Keratinocyte (primary cell): ENCODE results near the gene CCDC71L. TPM values are rescaled to one million over a fixed set of nuclear protein-coding genes. Genes with fewer than 3 reads are reported as not detected.

Experiments
- DNase-seq: peaks from one replicate; pipeline ENCODE4 v3.0.0-alpha.2; 2011; ENCODE audit warnings: low read depth, missing footprints, low spot score
- FAIRE-seq: peaks from 2 replicates; lab custom pipeline; 2011; peaks lifted over from hg19 to GRCh38; lab: Jason Lieb, UNC
- H2AFZ ChIP-seq: 2 replicates; pipeline ENCODE4 v1.6.0; 2012; ENCODE audit warnings: low read length, control low read depth, inconsistent platforms; ENCODE audit not compliant: control insufficient read depth
- H3K27ac ChIP-seq: 2 replicates; pipeline ENCODE4 v1.5.1; 2011; ENCODE audit warnings: low read length; ENCODE audit not compliant: control insufficient read depth, insufficient read depth
- H3K27me3 ChIP-seq: 3 replicates; pipeline ENCODE4 v1.6.0; 2011; ENCODE audit warnings: low read length; ENCODE audit not compliant: control insufficient read depth, insufficient read depth; ENCODE audit errors: extremely low read depth
- H3K36me3 ChIP-seq, 2 experiments: 2 replicates in 1 of 2; 3 replicates in 1 of 2; pipeline ENCODE4 v1.5.1; 2011; ENCODE audit warnings: low read length in 2 of 2, mild to moderate bottlenecking in 1 of 2; ENCODE audit not compliant: control insufficient read depth in 2 of 2, insufficient read depth in 2 of 2; ENCODE audit errors: extremely low read depth in 1 of 2
- H3K4me1 ChIP-seq: 3 replicates; pipeline ENCODE4 v1.5.1; 2011; ENCODE audit warnings: low read length; ENCODE audit not compliant: control insufficient read depth, insufficient read depth; ENCODE audit errors: extremely low read depth
- H3K4me2 ChIP-seq: 3 replicates; pipeline ENCODE4 v1.6.0; 2011; ENCODE audit warnings: low read depth, low read length; ENCODE audit not compliant: control insufficient read depth, insufficient read depth; ENCODE audit errors: extremely low read depth
- H3K4me3 ChIP-seq, 3 experiments: fragments of 200-600 bp in 1 of 3; sonication (generic) in 1 of 3; 2 replicates in 2 of 3; 3 replicates in 1 of 3; pipeline ENCODE4 v1.5.1; 2011 to 2016; ENCODE audit warnings: low read length in 3 of 3, mild to moderate bottlenecking in 3 of 3, control low read depth in 2 of 3, inconsistent platforms in 1 of 3, low read depth in 1 of 3, mixed read lengths in 1 of 3, mixed run types in 1 of 3, moderate library complexity in 1 of 3; ENCODE audit not compliant: control insufficient read depth in 2 of 3, insufficient read depth in 2 of 3; ENCODE audit errors: extremely low read depth in 1 of 3
- H3K79me2 ChIP-seq: 2 replicates; pipeline ENCODE4 v1.6.0; 2012; ENCODE audit warnings: low read length; ENCODE audit not compliant: control insufficient read depth, insufficient read depth
- H3K9ac ChIP-seq: 3 replicates; pipeline ENCODE4 v1.6.0; 2011; ENCODE audit warnings: low read length; ENCODE audit not compliant: control insufficient read depth, insufficient read depth; ENCODE audit errors: extremely low read depth
- H3K9me1 ChIP-seq: 3 replicates; pipeline ENCODE4 v1.6.0; 2011; ENCODE audit warnings: low read length; ENCODE audit not compliant: control insufficient read depth, insufficient read depth; ENCODE audit errors: extremely low read depth
- H3K9me3 ChIP-seq: 2 replicates; pipeline ENCODE4 v1.5.1; 2012; ENCODE audit warnings: low read depth, low read length; ENCODE audit not compliant: control insufficient read depth
- H4K20me1 ChIP-seq: 3 replicates; pipeline ENCODE4 v1.6.0; 2011; ENCODE audit warnings: low read length; ENCODE audit not compliant: control insufficient read depth, insufficient read depth; ENCODE audit errors: extremely low read depth
- EZH2 ChIP-seq: IDR thresholded peaks from one replicate; pipeline ENCODE4 v1.6.1; 2012; ENCODE audit warnings: inconsistent platforms, mild to moderate bottlenecking, low read length, moderate library complexity
- dilution Hi-C: fragments of 300-500 bp; cut with MboI; formaldehyde crosslinking; loops from one replicate; pipeline ENCODE4 v1.7.0; 2020; ENCODE audit warnings: low sequenced_read_pairs; ENCODE audit not compliant: extremely low pct_ligation_motif_present
- polyA plus RNA-seq, 5 experiments: library from polyadenylated mRNA; depleted of rRNA in 3 of 5; stranded (reverse) in 3 of 5; stranded (forward) in 1 of 5; unstranded in 1 of 5; fragments of >200 nt; gene quantifications; 1 replicate in 1 of 5; 2 replicates in 3 of 5; 3 replicates in 1 of 5; pipeline versions ENCODE4 v1.2.1 to v1.2.3, GENCODE V29; 2011 to 2012; ENCODE audit warnings: missing spikeins in 2 of 5, low read depth in 1 of 5, low replicate concordance in 1 of 5
- TF ChIP-seq, protein P1 (sequence below), 3 experiments: IDR thresholded peaks in 1 of 3; conservative IDR thresholded peaks in 1 of 3; optimal IDR thresholded peaks in 1 of 3; 2 replicates in 2 of 3; 3 replicates in 1 of 3; pipeline versions ENCODE3 to v1.5.1; 2011; ENCODE audit warnings: low read length in 3 of 3, mild to moderate bottlenecking in 3 of 3, moderate library complexity in 2 of 3, control low read depth in 1 of 3, inconsistent platforms in 1 of 3; ENCODE audit not compliant: insufficient read depth in 2 of 3; ENCODE audit errors: extremely low read depth in 1 of 3

The CCDC71L gene
- polyA plus RNA-seq, 1 donor (not counting 4 experiments of a cell fraction or from before 2014, with no cell fraction given) = 10.6 TPM

- Histone ChIP-seq H3K4me2 (no peak overlapping the region), H3K27me3 (no peaks in the 10 kb centered on the region), H2AFZ (no peak overlapping the region), H3K36me3 (no peaks in the 10 kb centered on the region), H3K9ac (no peak overlapping the region), H3K9me3 (no peaks in the 10 kb centered on the region), H4K20me1 (no peaks in the 10 kb centered on the region), H3K79me2 (no peaks in the 10 kb centered on the region), H3K4me1 (no peaks in the 10 kb centered on the region), H3K27ac (no peak overlapping the region), H3K9me1 (no peaks in the 10 kb centered on the region), H3K4me3 (no peak overlapping the region)
- dilution Hi-C loops = no loop called here
- TF ChIP-seq, protein P1, sequence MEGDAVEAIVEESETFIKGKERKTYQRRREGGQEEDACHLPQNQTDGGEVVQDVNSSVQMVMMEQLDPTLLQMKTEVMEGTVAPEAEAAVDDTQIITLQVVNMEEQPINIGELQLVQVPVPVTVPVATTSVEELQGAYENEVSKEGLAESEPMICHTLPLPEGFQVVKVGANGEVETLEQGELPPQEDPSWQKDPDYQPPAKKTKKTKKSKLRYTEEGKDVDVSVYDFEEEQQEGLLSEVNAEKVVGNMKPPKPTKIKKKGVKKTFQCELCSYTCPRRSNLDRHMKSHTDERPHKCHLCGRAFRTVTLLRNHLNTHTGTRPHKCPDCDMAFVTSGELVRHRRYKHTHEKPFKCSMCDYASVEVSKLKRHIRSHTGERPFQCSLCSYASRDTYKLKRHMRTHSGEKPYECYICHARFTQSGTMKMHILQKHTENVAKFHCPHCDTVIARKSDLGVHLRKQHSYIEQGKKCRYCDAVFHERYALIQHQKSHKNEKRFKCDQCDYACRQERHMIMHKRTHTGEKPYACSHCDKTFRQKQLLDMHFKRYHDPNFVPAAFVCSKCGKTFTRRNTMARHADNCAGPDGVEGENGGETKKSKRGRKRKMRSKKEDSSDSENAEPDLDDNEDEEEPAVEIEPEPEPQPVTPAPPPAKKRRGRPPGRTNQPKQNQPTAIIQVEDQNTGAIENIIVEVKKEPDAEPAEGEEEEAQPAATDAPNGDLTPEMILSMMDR (optimal IDR thresholded peaks at IDR 0.05 in 1 of 3, IDR thresholded peaks at IDR 0.05 in 1 of 3, conservative IDR thresholded peaks at IDR 0.05 in 1 of 3; ENCODE audit: extremely low read depth in 1 of 3, insufficient read depth in 2 of 3, low read length in 3 of 3) = no peak
- no peak for TF ChIP-seq EZH2
- FAIRE-seq (no peak), DNase-seq (no peak)
Observed at GRCh38 chr7:106671160-106671559, 10.2 kb upstream of the CCDC71L start.

- H3K27me3 ChIP-seq = no peaks in the 10 kb centered on the region
- H3K27ac ChIP-seq = no peak overlapping the region
- dilution Hi-C loops = no loop called here
- DNase-seq = no peak
- no peaks in the 10 kb centered on the region for H3K9me3 ChIP-seq
- H3K36me3 ChIP-seq = no peaks in the 10 kb centered on the region
- no peaks in the 10 kb centered on the region for H3K4me1 ChIP-seq
- no peaks in the 10 kb centered on the region for H4K20me1 ChIP-seq
- FAIRE-seq = no peak
- H3K9ac ChIP-seq = no peak overlapping the region
- no peaks in the 10 kb centered on the region for H3K9me1 ChIP-seq
- TF ChIP-seq EZH2 = no peak
- TF ChIP-seq, protein P1 (optimal IDR thresholded peaks at IDR 0.05 in 1 of 3, IDR thresholded peaks at IDR 0.05 in 1 of 3, conservative IDR thresholded peaks at IDR 0.05 in 1 of 3; ENCODE audit: extremely low read depth in 1 of 3, insufficient read depth in 2 of 3, low read length in 3 of 3) = no peak
- H3K79me2 ChIP-seq = no peaks in the 10 kb centered on the region
- no peak overlapping the region for H3K4me3 ChIP-seq
- no peak overlapping the region for H3K4me2 ChIP-seq
- H2AFZ ChIP-seq = no peak overlapping the region
Observed at GRCh38 chr7:106668861-106669524, 8.0 kb upstream of the CCDC71L start.
